Uterus (tissue), 2 donors: Measurements from ENCODE around the gene RIT2.

ENCODE experiments used
- POLR2A ChIP-seq, 2 donors: fragments of 450-650 bp; IDR thresholded peaks; one replicate each; pipeline ENCODE4 v1.6.1; 2016; ENCODE audit warnings: antibody characterized with exemption in 2 of 2, mild to moderate bottlenecking in 1 of 2, moderate library complexity in 1 of 2
- TF ChIP-seq, protein P1 (sequence below), 4 experiments: fragments of 200-600 bp in 2 of 4; fragments of 450-650 bp in 2 of 4; sonication (generic) in 2 of 4; IDR thresholded peaks; one replicate each; pipeline ENCODE4 v1.5.1; 2016 to 2019; ENCODE audit warnings: antibody characterized with exemption in 4 of 4, mild to moderate bottlenecking in 2 of 4, moderate library complexity in 1 of 4

DNA sequence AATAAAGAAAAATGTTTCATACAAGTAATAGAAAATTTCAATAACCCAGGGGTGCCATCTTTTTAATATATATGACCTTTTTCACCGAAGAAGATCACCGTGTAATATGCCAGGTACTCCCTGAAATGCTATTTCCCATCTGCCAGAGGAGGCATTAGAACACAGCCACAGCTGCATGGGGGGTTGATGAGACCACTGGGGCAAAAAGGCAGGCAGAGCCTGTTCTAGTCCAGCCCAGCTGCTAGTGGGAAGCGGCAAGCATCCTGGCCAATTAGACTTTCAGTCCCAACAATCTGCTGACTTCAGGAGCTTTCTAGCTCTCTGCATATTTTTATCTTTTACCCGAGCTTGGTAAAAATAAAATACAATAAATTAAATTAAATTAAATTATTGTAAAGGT lies 362.6 kb downstream of the RIT2 start:
- no peak for TF ChIP-seq POLR2A (IDR thresholded peaks at IDR 0.05)
- TF ChIP-seq, protein P1, sequence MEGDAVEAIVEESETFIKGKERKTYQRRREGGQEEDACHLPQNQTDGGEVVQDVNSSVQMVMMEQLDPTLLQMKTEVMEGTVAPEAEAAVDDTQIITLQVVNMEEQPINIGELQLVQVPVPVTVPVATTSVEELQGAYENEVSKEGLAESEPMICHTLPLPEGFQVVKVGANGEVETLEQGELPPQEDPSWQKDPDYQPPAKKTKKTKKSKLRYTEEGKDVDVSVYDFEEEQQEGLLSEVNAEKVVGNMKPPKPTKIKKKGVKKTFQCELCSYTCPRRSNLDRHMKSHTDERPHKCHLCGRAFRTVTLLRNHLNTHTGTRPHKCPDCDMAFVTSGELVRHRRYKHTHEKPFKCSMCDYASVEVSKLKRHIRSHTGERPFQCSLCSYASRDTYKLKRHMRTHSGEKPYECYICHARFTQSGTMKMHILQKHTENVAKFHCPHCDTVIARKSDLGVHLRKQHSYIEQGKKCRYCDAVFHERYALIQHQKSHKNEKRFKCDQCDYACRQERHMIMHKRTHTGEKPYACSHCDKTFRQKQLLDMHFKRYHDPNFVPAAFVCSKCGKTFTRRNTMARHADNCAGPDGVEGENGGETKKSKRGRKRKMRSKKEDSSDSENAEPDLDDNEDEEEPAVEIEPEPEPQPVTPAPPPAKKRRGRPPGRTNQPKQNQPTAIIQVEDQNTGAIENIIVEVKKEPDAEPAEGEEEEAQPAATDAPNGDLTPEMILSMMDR (IDR thresholded peaks at IDR 0.05) = no peak
